ENCODE data around the gene FCHO2. TPM values are rescaled to one million over a fixed set of nuclear protein-coding genes. Genes with fewer than 3 reads are reported as not detected.

The FCHO2 gene
- total and polyA plus RNA-seq, 2 of the 8 experiments (the other 6 are each of a cell fraction or from before 2014, with no cell fraction given) = 4.3 to 15.7 TPM

GRCh38 chr5:72955143-72955767 lies 586 bp upstream of the FCHO2 start:
- H2BK120ac ChIP-seq (replicated peaks; ENCODE audit: low read depth, low read length) = no peak overlapping the region
- H3K27ac ChIP-seq (ENCODE audit: low read depth, low read length) = no peak overlapping the region; the same call in 1 of the 2 replicates
- peaks cover 0 to 8% (median 2%) of the 10 kb centered on the region in 4 experiments; a peak in 3 of 7 replicates for H3K4me1 ChIP-seq (replicated peaks in 1 of 4; ENCODE audit: control insufficient read depth in 3 of 4, insufficient read depth in 4 of 4, low read length in 3 of 4)
- peak overlapping the region; percentile 96 for H4K8ac ChIP-seq (ENCODE audit: extremely low read depth, insufficient read depth, low read length)
- H2BK12ac ChIP-seq (ENCODE audit: low read depth, low read length) = peak overlapping the region; percentile 98
- H3K4ac ChIP-seq (replicated peaks; ENCODE audit: insufficient read length, low read depth, low read length) = no peak overlapping the region
- H4K20me1 ChIP-seq (replicated peaks in 1 of 2; ENCODE audit: control insufficient read depth in 1 of 2, insufficient read depth in 2 of 2, low read length in 2 of 2) = no peaks in the 10 kb centered on the region
- no peak for DNase-seq (ENCODE audit: low read depth in 1 of 2, low spot score in 2 of 2)
- H3K4me2 ChIP-seq (ENCODE audit: insufficient read depth in 1 of 2, low read depth in 2 of 2, low read length in 2 of 2) = peak overlapping the region; percentile 71 to 88
- H2BK20ac ChIP-seq (ENCODE audit: low read length) = peak overlapping the region; percentile 77; the same call in 1 of the 2 replicates
- H2BK15ac ChIP-seq (ENCODE audit: low read length) = 0 out of 2 replicates have a peak overlapping the region, but pooled peaks have one; percentile 96
- no peaks in the 10 kb centered on the region for H3K36me3 ChIP-seq (ENCODE audit: control insufficient read depth in 2 of 4, insufficient read depth in 4 of 4, low read length in 3 of 4)
- peak overlapping the region; percentile 90 for H2BK5ac ChIP-seq (ENCODE audit: low read depth, low read length)
- WGBS, 2 experiments (ENCODE audit: extremely low coverage in 1 of 2, insufficient coverage in 1 of 2, insufficient read length in 1 of 2, insufficient replicate concordance in 2 of 2, low coverage in 1 of 2, low lambda C conversion rate in 2 of 2, missing lambda C conversion rate in 1 of 2) = 9% methylated on average over 24 of the region's 33 CpGs; no CpG with 5 or more reads in 1 of the 2 experiments
- H4K91ac ChIP-seq (replicated peaks; ENCODE audit: insufficient read length, low read length) = peak overlapping the region; percentile 79
- H3K9ac ChIP-seq (replicated peaks in 1 of 4; ENCODE audit: extremely low read depth in 1 of 4, low read depth in 3 of 4, low read length in 3 of 4) = peak overlapping the region; percentile 26 to 65 (median 60); a peak in 6 of 7 replicates
- H4K5ac ChIP-seq (ENCODE audit: insufficient read length, low read depth, low read length) = peak overlapping the region; percentile 87
- POLR2A ChIA-PET (ENCODE audit: partially characterized antibody) = interaction anchor here (0.6 to 2.0 kb wide), 11 partner anchors 11 to 586 kb away, joined by 3 to 5 read pairs (median 3); no protein-coding TSS in a partner anchor
- no peak overlapping the region for H3K23ac ChIP-seq (ENCODE audit: insufficient read length)
- peak overlapping the region; percentile 86 for H3K56ac ChIP-seq (replicated peaks; ENCODE audit: insufficient read length, low read depth, low read length)
- H2AFZ ChIP-seq (ENCODE audit: low read length) = peak overlapping the region; percentile 88
- no peak for FAIRE-seq
- H3K27me3 ChIP-seq (replicated peaks in 1 of 4; ENCODE audit: control insufficient read depth in 3 of 4, extremely low read depth in 1 of 4, insufficient read depth in 3 of 4, low read length in 3 of 4) = no peaks in the 10 kb centered on the region; a peak in 1 of 7 replicates
- no peak overlapping the region for H2AK5ac ChIP-seq (ENCODE audit: low read depth, low read length)
- peak overlapping the region; percentile 97 for H3K18ac ChIP-seq (ENCODE audit: extremely low read depth, low read length)
- peaks cover 5% of the 10 kb centered on the region for H3K23me2 ChIP-seq (ENCODE audit: low read depth, low read length)
- H3K79me2 ChIP-seq (ENCODE audit: control insufficient read depth in 1 of 2, insufficient read depth in 2 of 2, low read length in 2 of 2) = peaks cover 0 to 22% of the 10 kb centered on the region in 2 experiments; a peak in 2 of 4 replicates
- no peak overlapping the region for H3K14ac ChIP-seq (ENCODE audit: insufficient read length)
- H3K4me3 ChIP-seq (ENCODE audit: extremely low read depth in 1 of 4, insufficient read depth in 2 of 4, low read depth in 3 of 4, low read length in 4 of 4) = peak overlapping the region; percentile 68 to 83 (median 78)
- no peaks in the 10 kb centered on the region for H3K9me3 ChIP-seq (ENCODE audit: insufficient read depth in 2 of 2, low read depth in 1 of 2, low read length in 1 of 2)
- H3K79me1 ChIP-seq (ENCODE audit: low read depth, low read length) = no peaks in the 10 kb centered on the region
- CTCF ChIA-PET (ENCODE audit: partially characterized antibody) = interaction anchor here (0.9 to 1.7 kb wide), 5 partner anchors 9 to 274 kb away, joined by 3 to 4 read pairs (median 3); no protein-coding TSS in a partner anchor
- no peak for TF ChIP-seq BACH1 (IDR thresholded peaks at IDR 0.05; ENCODE audit: low read length)
- TF ChIP-seq TEAD4 (IDR thresholded peaks at IDR 0.05; ENCODE audit: low read depth, low read length) = 0 out of 2 replicates have a peak, but pooled peaks have one; percentile 30
- TF ChIP-seq POLR2AphosphoS5 (IDR thresholded peaks at IDR 0.05; ENCODE audit: low read depth, low read length) = 0 out of 2 replicates have a peak, but pooled peaks have one; percentile 1
- TF ChIP-seq ATF3 (IDR thresholded peaks at IDR 0.05; ENCODE audit: insufficient read depth, low read depth, low read length) = no peak
- TF ChIP-seq SIN3A (conservative IDR thresholded peaks at IDR 0.05 in 1 of 2, IDR thresholded peaks at IDR 0.05 in 1 of 2; ENCODE audit: low read depth in 1 of 2, low read length in 2 of 2) = 0 out of 4 replicates have a peak, but pooled peaks of 1 of the 2 experiments have one; percentile 34
- TF ChIP-seq TBP (IDR thresholded peaks at IDR 0.05; ENCODE audit: low read depth, low read length) = no peak
- no peak for TF ChIP-seq KDM5A (IDR thresholded peaks at IDR 0.05; ENCODE audit: low read length)
- 0 out of 4 replicates have a peak, but pooled peaks have one; percentile 23 to 30 for TF ChIP-seq HDAC2 (IDR thresholded peaks at IDR 0.05; ENCODE audit: borderline replicate concordance in 1 of 2, low read depth in 2 of 2, low read length in 2 of 2)
- no peak for TF ChIP-seq CHD1 (IDR thresholded peaks at IDR 0.05; ENCODE audit: low read depth, low read length)
- no peak for TF ChIP-seq KDM1A (IDR thresholded peaks at IDR 0.05; ENCODE audit: borderline replicate concordance, low read length)
- TF ChIP-seq CHD2 (IDR thresholded peaks at IDR 0.05; ENCODE audit: low read length) = no peak
